Activated CD4-positive, alpha-beta T cell treated with anti-CD3 and anti-CD28 coated beads for 48 hours (primary cell): ENCODE results near the gene MORN1.
A peak's percentile ranks its signal among the peaks of the same experiment; 100 is the strongest.

ENCODE experiments used
- DNase-seq: peaks from one replicate; pipeline ENCODE4 v3.0.0-alpha.2; 2020

MORN1 gene

DNA sequence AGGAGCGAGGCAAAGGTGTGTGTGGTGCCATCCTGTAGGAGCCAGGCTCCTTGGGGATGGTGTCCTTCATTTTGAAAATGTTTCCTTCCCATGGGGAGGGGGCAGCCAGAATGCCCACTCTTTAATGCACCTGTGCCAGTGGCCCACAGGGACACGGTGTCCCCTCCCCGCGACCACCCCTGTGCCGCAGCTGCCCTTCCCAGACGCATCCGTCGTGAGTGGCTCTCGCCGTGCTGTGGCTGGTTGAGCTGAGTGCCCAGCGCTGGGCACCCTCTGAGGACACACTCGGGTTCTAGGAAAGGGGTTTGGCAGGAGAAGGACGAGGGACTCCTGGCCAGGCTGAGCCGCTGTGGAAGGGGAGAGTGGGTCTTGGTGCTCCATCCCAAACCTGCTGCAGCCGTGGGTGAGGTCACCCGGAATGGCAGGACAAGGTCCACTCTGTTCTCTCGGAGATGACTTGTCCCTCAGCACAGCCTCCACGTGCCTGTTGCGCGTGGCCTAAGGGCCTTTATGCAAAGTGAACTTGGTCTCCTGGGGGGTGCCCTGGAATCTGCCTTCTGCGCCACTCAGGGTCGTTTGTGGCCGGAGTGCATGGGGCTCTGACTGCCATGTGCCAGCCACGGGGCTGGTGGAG is 88.9 kb downstream of the MORN1 start:
- DNase-seq = no peak

DNA sequence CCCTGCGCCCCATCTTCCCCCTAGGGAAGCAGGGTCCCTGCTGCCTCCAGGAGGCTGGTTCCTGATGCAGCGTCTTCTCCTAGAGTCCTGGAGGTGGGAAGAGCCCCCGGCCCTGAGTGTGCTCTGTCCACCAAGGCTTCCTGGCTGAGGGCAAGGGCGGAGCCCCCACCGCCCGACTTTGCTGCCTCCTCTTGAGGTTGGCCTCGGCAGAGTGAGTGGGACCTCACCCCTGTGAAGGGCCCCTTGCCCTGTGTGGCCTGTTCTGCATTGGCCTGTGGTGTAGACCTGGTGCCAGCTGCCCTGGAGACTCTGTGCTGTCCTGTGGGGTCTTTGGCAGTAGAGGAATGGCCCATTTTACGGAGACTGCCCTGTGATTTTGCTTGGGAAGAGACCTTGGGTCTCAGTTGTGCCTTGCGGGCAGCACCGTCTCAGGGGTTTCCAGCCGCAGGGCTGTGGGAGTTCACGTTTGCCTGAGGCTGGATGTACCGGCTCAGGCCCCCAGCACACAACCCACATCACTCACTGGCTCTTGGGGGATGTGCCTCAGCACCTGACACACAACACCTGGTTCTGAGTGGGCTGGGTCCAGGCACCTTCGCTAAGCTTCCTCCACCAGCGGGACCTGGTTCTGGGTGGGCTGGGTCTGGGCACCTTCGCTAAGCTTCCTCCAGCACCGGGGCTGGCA is 89.6 kb downstream of the MORN1 start:
- DNase-seq = no peak

DNA sequence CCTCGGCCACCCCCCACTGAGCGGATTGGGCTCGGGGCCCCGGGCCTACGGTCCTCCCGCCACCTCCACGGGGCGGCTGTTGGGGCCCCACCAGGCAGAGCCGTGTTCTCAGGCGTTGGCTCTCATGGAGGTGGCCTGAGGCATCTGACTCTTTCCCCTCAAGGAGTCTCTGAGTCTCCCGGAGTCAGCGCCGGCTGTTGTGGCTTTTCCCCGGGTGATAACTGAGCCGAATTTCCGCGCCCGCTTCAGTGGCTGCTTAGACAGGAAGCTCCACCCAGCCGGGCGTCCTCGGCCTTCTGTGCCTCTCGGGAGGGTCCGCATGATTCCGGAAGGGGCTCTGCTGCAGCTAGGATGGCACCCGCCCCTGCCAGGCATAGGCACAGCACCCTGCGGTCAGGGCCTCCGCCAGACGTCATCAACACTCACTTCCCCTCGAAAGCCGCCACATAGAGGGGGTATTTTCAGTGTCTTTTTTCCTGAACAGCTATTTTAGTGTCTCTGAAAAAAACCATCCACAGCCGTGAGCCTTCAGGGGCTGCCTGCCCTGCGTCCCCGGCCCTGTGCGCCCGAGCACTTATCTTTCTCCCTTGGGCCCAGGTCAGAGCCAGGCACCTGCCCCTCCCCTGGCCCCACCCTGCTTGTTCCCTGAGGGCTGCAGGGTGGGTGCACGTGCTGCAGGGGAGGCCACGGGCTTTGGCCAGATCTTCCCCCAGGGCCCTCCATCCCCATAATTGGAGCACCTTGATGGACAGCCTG is 90.3 kb downstream of the MORN1 start:
- peak; percentile 89 for DNase-seq

DNA sequence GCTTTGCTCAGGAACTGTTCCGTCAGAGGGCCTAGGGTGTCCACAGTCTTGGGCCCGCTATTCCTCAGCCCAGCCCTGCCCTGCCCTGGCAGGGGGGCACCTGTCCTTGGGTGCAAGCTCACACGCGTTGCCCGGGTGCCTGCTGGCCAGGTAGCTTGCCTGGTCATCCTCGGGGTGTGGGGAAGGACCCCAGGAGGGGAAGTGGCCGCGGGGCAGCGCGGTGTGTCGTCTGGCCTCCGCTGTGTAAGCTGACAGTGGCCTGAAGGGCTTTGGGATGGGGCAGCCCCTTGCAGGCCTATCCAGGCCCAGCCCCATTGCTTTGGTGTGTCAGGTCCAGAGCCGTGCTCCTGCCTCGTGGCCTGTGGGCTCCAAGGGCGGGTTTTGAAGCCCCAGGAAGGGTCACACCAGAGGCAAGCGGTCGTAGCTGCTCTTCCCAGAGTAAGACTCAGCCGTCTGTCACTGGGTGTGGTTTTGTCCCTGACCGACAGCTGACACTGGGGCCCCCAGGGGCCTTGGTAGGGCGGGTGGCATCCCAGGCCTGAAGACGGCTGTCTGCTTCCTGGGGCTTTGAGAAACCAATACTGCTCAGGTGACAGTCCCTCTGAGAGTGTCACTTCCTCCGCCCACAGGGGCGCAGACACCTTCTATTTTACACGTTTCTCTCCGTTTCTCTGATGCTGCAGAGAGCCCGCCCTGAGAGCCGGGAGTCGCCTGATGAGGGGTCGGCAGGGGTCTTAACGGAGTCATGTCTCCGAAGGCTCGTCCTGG is 91.2 kb downstream of the MORN1 start:
- DNase-seq = peak; percentile 90

DNA sequence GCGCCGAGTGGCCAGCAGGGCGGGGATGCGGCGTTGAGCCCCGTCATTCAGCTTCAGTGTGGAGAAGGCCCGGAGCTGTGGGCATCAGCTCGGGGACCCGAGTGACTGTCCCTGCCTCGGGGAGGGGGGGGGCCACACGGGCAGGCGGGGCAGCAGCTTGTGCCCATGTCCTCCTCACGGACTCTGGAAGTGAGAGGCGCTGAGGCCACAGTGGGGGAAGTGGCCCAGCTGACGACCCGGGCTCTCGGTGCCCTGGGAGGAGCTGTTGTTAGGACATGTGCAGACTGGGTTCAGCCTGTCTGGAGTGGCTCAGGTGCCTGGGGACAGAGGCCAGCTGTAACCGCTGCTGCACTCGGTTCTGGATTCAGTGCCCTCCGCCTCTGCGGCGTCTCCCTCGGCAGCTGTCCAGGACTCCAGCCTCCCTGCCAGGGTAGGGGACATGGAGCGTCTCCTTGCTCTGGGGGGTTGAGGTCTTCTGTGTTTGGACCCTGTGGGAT is 92.2 kb downstream of the MORN1 start:
- DNase-seq = no peak

DNA sequence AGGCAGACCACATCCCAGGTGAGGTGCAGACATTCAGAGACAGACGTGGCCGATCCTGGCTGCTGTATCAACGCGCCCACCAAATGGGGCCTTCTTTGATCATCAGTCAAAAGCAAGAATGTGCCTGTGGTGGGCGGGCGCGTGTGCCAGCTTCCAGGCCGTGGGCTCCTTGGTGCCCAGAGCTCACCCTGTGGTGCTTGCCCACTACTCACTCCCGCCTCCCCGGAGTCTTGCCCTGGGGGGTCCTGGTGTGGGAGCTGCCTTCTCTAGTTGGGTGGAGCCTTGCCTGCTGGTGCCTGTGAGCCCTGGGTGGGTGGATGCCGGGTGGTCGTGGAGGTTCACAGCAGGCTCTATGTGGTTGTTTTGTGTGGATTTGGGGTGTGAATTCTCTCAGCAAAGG is 92.7 kb downstream of the MORN1 start:
- no peak for DNase-seq

DNA sequence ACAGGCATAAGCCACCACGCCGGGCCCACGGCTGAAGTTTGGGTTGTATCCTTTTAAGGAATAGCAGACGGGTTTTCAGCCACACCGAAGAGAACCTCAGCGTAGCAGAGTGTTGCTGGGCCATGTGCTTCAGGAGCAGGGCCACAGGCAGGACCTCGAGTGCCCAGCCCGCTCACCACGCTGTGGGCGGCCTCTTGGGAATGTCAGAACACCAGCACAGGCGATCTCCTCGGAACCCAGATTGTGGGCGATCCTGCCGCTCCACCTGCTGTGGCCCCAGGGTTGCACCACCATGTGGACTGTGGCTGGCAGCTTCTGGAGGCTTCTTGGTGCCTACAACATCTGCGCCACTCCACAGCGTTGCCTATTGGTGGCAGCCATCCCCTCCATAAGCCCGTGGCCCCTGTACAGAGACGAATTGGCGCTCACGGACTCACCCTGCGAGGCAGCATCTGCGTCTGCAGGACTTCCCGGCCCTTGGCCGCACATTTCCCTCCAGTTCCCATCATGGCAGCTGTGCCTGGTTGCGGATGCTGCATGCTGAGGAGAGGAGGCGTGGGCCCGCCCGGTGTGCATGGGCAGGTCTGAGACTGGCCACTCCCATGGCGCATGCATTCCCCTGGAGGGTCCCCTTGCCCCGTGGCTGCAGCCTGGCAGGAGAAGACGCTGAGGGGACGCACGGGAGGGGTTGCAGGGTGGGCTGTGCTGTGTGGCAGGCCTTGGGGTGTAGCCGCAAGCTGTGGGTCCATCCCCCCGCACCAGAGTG is 93.9 kb downstream of the MORN1 start:
- no peak for DNase-seq

DNA sequence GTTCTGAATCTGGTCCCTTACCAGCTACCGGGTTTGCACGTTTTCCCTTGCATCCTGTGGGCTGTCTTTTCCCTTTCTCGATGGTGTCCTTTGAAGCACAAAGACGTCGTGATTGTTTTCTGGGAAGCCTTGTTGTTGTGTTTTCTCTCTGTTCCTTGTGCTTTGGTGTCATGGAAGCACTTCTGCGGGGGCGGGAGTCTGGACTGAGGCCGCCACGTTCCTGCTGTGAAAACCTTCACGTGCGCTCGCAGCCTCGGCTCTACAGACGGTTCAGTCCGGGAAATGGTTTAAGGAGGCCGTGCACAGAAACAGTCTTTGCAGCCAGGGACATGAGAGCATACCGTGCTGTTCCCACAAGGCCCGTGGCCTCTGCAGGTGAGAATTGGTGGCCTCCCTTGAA is 94.7 kb downstream of the MORN1 start:
- no peak for DNase-seq

DNA sequence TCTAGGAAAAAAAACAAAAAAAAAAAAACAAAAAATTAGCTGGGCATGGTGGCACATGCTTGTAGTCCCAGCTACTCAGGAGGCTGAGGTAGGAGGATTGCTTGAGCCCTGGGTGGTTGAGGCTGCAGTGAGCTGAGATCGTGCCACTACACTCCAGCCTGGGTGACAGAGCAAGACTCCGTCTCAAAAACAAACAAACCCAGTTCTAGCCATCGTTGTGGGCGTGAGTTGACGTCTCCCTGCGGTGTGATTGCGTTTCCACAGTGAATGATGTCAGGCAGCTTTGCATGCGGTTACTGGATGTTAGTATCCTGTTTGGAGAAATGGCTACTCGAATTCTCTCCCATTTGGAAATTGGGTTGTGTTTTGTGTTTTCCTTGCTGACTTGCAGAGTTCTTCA is 95.1 kb downstream of the MORN1 start:
- DNase-seq = peak; percentile 64

DNA sequence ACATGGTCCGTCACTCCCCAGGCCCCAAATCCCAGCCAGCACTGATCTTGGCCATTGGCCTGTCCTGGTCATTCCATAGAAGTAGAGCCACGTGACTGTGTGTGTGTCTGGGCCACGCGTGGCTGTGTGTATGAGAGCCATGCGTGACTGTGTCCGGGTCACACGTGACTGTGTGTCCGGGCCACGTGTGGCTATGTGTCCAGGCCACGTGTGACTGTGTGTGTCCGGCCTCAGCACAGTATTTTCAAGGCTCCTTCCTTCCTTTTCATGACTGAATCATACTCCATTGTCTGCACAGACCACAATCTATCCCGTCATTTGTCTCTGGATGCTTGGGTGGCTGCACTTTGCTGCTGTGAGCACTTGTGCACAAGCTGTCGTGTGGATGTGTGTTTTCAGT is 95.8 kb downstream of the MORN1 start:
- DNase-seq = no peak

DNA sequence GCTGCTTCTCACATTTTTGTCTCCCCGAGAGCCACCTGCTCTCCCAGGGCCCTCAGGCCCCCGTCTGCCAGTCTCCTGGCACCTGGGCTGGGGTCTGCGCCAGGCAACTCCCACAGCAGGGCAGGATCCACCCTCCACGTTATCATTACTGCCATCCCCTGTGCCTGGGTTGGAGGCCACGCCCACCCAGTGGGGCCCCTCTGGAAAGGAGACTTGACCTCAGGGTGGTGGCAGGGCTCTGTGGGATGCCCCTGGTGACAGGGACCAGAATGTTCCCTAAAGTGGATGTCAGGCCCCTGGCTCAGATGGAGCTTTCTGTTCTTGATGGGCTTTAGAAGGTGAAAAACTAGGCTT is 96.7 kb downstream of the MORN1 start:
- no peak for DNase-seq

DNA sequence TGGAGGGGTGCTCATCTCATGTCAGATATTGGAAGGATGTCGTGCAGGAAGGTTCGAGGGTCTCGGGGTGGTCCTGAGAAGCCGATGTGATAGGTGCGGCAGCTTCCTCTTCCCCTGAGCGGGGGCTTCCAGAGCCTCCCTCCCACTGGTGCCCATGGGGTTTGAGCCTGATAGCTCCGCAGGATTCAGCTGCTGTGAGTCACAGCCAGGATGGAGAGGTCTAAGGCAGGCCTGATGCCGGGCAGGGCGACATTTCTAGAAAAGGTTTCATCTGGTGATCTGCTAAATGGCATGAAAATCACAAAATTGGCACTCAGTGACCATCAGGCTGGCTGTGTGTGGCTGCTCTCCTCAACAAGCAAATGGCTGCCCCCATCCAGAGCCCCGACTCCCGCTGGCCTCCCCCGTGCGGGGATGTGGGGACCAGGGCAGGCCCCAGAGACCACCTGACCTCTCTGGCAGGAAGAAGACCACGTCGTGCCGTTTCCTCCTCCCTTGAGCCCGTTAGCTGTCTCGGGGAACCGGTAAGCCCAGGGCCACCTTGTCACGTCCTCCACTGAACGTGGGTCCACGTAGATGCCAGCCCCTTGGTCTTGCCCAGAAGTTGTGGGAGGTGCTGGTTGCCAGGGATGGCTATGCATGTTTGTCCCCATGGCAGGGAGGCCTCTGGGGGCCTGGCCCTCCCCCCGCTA is 97.2 kb downstream of the MORN1 start:
- no peak for DNase-seq

DNA sequence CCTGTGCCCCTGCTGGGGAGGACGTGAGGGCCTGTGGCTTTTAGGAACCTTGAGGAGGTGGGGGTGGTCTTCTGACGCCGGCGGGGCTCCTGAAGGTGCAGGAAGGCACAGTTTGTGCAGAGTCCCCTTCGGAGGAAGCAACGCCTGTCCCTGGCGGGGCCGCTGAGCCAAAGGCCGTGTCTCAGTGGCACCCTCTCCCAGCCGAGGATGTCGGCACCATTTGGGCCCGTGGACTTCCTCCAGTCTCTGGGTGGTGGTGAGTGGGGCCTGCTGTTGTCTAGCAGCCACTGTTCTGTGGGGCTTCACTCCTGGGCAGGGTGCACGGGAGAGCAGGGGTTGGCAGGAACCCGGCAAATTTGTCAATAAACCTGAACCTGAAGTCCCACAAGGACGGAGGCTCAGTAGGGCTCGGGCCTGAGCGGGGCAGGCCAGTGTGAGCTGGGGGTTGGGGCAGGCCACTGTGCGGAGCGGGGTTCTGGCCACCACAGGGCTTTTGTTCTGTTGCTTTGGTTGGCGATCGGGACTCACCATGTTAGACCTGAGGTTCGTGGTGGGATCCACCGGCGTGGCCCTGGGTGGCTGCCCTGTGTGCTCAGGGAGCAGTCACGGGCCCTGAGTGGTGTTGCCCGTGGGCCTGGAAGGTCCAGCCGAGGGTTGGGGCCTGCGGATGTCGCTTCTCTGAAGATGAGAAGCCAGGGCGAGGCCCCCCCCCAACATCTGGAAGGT is 98.5 kb downstream of the MORN1 start:
- DNase-seq = no peak

DNA sequence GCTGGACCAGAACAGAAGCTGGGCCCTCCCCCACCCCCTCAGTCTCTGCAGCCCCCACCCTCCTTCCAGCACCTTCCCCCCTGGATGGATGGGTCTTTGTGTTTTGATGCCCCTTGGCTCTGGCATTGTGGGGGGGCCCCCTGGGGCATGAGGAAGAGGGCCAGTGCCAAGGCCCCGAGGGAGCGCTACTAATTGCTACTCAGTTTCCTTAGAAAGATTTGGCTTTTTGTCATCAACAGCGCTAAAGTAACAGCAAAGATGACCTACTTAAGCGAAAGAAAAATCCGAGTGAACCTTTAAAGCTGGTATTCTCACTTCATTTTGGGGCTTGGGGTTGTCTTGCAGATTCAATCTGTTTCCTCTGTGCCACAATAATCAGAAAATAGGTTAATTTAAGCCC is 99.8 kb downstream of the MORN1 start:
- no peak for DNase-seq

DNA sequence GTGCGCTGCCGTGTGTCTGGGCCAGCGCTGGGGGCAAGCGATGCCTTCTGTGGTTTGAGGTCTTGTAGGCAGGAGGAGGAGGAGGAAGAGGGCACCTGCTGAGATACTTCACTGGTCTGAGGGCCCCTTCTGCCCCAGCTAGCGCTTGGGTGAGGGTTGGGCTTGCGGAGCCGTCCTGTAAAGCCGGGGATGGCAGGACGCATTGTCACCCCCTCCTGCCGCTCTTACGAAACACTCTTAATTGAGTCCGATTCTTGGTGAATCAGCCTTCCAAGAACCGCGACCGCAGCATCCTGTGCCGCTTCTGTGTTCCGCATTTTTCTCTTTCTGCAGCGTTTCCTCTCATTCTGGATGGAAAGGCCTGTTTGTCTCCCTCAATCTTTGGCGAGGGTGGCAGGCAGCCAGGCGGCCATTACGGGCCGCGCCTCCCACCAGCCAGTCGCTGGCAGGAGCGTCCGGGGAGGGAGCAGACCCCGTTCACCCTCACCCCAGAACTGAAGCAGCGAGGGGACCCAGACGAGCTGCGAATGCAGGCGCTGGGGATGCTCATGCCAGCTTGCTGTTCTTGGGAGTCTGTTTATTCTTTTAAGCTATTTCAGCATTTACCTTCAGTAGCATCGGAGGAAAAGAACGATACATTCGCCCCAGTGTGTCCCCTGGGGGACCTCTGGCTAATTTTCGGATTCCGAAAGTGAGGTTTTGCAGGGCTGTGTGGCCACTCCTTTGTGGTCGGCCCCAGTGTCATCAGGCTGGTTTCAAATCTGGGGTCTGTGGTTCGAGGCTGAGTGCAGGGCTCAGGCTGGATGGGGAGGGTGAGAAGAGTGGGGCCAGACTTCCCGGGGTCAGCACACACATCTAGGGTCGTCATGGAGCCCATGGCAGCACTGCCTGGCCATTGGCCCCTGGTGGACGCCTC is 100.5 kb downstream of the MORN1 start:
- DNase-seq = peak; percentile 90

DNA sequence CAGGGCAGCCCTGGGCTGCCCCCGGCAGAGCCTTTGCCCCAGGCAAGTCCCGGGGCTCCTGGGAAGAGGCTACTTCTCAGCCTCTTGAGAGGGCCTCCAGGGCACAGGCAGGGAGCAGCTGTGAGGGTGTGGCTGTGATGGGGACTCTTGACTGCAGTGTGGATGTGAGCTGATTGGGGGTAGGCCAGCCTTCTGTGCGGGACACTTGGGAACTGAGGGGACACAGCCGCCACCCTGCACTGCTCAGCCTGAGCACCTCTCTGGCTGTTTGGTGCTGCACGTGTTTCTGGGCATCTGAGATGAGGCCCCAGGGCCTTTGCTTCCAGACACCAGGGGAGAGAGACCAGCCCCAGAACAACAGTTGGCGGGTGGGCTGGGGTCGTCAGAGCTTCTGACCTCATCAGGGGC is 101.2 kb downstream of the MORN1 start:
- peak; percentile 45 for DNase-seq

DNA sequence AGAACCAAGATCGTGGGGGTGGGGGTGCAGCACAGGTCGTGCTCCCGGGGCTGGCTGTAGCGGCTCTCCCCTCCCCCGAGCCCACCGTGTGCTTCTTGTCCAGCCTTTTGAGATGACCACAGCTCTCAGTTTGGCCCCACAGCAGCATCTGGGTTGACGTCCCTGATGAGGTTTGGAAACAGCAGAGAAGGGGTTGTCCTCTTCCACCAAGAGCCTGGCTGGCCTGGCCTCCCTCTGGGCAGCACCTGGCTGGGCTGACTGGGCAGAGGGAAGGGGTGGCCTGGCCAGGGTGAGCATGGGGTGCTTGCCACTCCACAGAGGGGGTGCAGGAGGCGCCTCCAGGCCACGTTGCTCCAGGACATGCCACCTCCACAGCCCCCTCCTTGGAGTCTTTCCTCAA is 101.7 kb downstream of the MORN1 start:
- DNase-seq = no peak

DNA sequence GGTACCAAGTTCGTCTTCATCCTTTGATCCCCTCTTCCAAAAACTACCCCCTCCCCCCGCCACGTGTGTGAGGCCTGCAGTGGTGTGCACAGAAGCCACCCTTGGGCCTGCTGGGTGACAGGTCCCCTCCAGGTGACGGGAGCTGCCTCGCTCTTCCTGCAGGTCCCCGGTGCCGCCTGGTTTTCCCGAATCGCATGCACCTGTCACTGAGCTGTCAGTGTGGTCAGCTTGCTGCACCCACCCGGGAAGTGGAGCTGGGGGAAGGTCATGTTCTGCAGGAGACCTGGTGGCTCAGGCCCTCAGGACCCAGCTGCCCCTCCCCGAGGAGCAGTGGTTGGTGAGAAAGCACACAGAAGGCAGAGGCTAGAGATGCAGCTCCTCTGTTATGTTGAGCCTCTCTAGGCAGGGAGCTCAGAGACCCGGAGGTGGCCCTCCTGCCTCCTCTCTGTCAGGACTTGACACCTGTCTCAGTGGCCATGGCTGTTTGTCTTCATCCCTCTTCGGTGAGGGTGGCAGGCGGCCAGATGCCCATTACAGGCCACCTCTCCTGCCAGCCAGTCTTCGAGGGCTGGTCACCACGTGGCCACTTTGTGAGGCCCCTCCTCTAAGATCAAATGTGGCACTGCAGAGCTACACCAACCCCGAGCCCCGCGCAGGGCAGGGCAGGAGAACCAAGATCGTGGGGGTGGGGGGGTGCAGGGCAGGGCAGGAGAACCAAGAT is 102.4 kb downstream of the MORN1 start:
- no peak for DNase-seq

DNA sequence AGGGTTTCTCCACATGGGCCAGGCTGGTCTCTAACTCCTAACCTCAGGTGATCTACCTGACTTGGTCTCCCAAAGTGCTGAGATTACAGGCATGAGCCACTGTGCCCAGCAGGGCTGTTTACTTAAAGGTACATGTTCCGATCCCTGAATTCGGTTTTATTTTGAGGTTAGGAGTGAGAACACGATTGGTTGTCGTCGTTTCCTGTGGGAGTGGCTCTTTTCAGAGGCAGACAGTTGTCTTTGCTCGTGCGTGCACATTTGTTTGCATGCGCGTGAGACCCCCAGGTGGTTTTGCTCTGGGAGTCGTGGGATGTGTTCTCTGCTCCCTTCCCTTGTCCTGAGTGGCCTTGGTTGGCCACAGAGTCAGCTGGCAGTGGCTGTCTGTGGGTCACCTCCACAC is 103.0 kb downstream of the MORN1 start:
- DNase-seq = peak; percentile 42
